Measurements from ENCODE around the gene KLK11.
A peak's percentile ranks its signal among the peaks of the same experiment; 100 is the strongest.
"Not testable (repeated sequence)": the region's sequence is repeated elsewhere in the genome, so short reads cannot be mapped to it uniquely, and the experiment has no call there.

The KLK11 gene

GRCh38 chr19:51000981-51001380 lies 25.4 kb downstream of the KLK11 start:
- peak overlapping the region; percentile 44 for H3K4me3 ChIP-seq (ENCODE audit: low read length)
- TF ChIP-seq, protein P1, sequence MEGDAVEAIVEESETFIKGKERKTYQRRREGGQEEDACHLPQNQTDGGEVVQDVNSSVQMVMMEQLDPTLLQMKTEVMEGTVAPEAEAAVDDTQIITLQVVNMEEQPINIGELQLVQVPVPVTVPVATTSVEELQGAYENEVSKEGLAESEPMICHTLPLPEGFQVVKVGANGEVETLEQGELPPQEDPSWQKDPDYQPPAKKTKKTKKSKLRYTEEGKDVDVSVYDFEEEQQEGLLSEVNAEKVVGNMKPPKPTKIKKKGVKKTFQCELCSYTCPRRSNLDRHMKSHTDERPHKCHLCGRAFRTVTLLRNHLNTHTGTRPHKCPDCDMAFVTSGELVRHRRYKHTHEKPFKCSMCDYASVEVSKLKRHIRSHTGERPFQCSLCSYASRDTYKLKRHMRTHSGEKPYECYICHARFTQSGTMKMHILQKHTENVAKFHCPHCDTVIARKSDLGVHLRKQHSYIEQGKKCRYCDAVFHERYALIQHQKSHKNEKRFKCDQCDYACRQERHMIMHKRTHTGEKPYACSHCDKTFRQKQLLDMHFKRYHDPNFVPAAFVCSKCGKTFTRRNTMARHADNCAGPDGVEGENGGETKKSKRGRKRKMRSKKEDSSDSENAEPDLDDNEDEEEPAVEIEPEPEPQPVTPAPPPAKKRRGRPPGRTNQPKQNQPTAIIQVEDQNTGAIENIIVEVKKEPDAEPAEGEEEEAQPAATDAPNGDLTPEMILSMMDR (IDR thresholded peaks at IDR 0.05; ENCODE audit: insufficient read depth, low read depth, low read length, missing control alignments): no peak
- DNase-seq (ENCODE audit: low read depth): no peak

DNA sequence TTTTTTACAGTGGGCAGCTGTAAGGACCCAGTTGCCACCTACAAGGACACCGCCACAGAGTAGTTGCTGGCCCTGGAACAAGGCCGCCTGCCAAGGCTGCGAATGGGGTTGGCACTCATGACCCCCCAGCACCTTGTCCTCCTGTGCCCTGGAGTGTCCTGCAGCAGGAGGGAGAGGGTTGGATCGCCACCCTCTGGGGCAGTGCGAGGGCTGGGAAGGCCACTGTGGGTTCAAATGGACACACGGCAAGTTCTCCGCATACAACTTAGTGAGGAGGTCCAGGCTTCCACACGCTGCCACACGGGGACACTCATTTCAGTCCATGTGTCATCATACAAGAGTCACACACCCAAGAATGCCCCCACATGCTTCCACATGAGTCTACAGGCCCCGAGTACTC lies 26.0 kb downstream of the KLK11 start:
- no peak for DNase-seq (ENCODE audit: low read depth)
- peak overlapping the region; percentile 44 for H3K4me3 ChIP-seq (ENCODE audit: low read length)
- TF ChIP-seq, protein P1 (IDR thresholded peaks at IDR 0.05; ENCODE audit: insufficient read depth, low read depth, low read length, missing control alignments): no peak

DNA sequence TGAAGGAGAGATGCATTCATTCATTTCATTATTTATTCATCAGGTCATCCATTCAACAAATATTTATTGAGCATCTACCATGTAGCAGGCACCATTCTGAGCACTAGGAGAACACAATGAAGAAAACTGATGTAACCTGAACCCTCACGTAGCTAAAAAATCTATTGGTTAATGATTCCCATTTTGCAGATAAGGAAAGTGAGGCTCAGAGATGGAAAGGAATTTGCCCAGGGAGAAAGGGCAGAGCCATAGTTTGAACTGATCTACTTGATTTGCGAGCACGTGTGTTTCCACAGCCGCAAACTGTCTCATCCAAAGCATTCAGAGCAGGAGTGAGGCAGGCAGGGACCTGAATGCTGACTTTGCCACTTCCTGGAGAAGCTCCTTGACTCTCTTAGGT lies 27.7 kb downstream of the KLK11 start:
- TF ChIP-seq, protein P1 (IDR thresholded peaks at IDR 0.05; ENCODE audit: insufficient read depth, low read depth, low read length, missing control alignments): no peak
- no peak overlapping the region for H3K4me3 ChIP-seq (ENCODE audit: low read length)
- no peak for DNase-seq (ENCODE audit: low read depth)

- TF ChIP-seq, protein P1 (IDR thresholded peaks at IDR 0.05; ENCODE audit: insufficient read depth, low read depth, low read length, missing control alignments): no peak
These were observed 28.4 kb downstream of the KLK11 start for GRCh38 chr19:50998061-50998460.

GRCh38 chr19:50994129-50994528 lies 32.3 kb downstream of the KLK11 start:
- no peak overlapping the region for H3K4me3 ChIP-seq (ENCODE audit: low read length)
- no peak for DNase-seq (ENCODE audit: low read depth)
- TF ChIP-seq, protein P1 (IDR thresholded peaks at IDR 0.05; ENCODE audit: insufficient read depth, low read depth, low read length, missing control alignments): no peak

More at GRCh38 chr19:50998061-50998460, 28.4 kb downstream of the KLK11 start:
- no peak for DNase-seq (ENCODE audit: low read depth)
- H3K4me3 ChIP-seq (ENCODE audit: low read length): no peak overlapping the region

GRCh38 chr19:50992666-50993035 lies 33.8 kb downstream of the KLK11 start:
- no peak for DNase-seq (ENCODE audit: low read depth)
- TF ChIP-seq, protein P1 (IDR thresholded peaks at IDR 0.05; ENCODE audit: insufficient read depth, low read depth, low read length, missing control alignments): no peak
- H3K4me3 ChIP-seq (ENCODE audit: low read length): no peak overlapping the region

- H3K4me3 ChIP-seq (ENCODE audit: low read length); DNase-seq (ENCODE audit: low read depth): not testable (repeated sequence)
These were observed 42.0 kb downstream of the KLK11 start for GRCh38 chr19:50984416-50984815.

Data from epithelial cell of esophagus (primary cell).